ENCODE data around the gene CSMD2.

CSMD2 gene

GRCh38 chr1:34129630-34130029 lies 35.4 kb downstream of the CSMD2 start:
- Histone ChIP-seq H3K9ac (ENCODE audit: low read length) (no peak overlapping the region), H3K27ac (ENCODE audit: low read length) (no peak overlapping the region), H3K9me3 (ENCODE audit: insufficient read depth, low read length) (no peaks in the 10 kb centered on the region), H3K4me1 (ENCODE audit: low read length) (no peaks in the 10 kb centered on the region), H3K27me3 (ENCODE audit: low read depth, low read length) (no peaks in the 10 kb centered on the region), H2AFZ (ENCODE audit: low read depth, low read length) (no peak overlapping the region), H3K36me3 (replicated peaks; ENCODE audit: low read depth, low read length) (no peaks in the 10 kb centered on the region), H4K20me1 (ENCODE audit: insufficient read depth, low read length) (no peaks in the 10 kb centered on the region), H3K4me2 (ENCODE audit: low read length) (no peak overlapping the region), H3K4me3 (ENCODE audit: low read length) (no peak overlapping the region), H3K79me2 (ENCODE audit: low read length) (no peaks in the 10 kb centered on the region)
- TF ChIP-seq CTCF (IDR thresholded peaks at IDR 0.05; ENCODE audit: low read depth, low read length) (no peak), EZH2phosphoT487 (IDR thresholded peaks at IDR 0.05; ENCODE audit: low read depth) (no peak)

GRCh38 chr1:34128186-34128889 lies 36.7 kb downstream of the CSMD2 start:
- Histone ChIP-seq H2AFZ (ENCODE audit: low read depth, low read length) (no peak overlapping the region), H3K9me3 (ENCODE audit: insufficient read depth, low read length) (no peaks in the 10 kb centered on the region), H3K79me2 (ENCODE audit: low read length) (no peaks in the 10 kb centered on the region), H3K4me2 (ENCODE audit: low read length) (no peak overlapping the region), H3K27me3 (ENCODE audit: low read depth, low read length) (no peaks in the 10 kb centered on the region), H3K9ac (ENCODE audit: low read length) (no peak overlapping the region), H3K4me3 (ENCODE audit: low read length) (no peak overlapping the region), H3K36me3 (replicated peaks; ENCODE audit: low read depth, low read length) (no peaks in the 10 kb centered on the region), H3K27ac (ENCODE audit: low read length) (no peak overlapping the region), H3K4me1 (ENCODE audit: low read length) (no peaks in the 10 kb centered on the region), H4K20me1 (ENCODE audit: insufficient read depth, low read length) (no peaks in the 10 kb centered on the region)
- TF ChIP-seq CTCF (IDR thresholded peaks at IDR 0.05; ENCODE audit: low read depth, low read length) (no peak), EZH2phosphoT487 (IDR thresholded peaks at IDR 0.05; ENCODE audit: low read depth) (no peak)

- Histone ChIP-seq H3K4me1 (ENCODE audit: low read length) (peaks cover 5% of the 10 kb centered on the region), H3K27ac (ENCODE audit: low read length) (no peak overlapping the region), H4K20me1 (ENCODE audit: insufficient read depth, low read length) (no peaks in the 10 kb centered on the region), H3K79me2 (ENCODE audit: low read length) (no peaks in the 10 kb centered on the region), H3K27me3 (ENCODE audit: low read depth, low read length) (no peaks in the 10 kb centered on the region), H3K9me3 (ENCODE audit: insufficient read depth, low read length) (no peaks in the 10 kb centered on the region), H3K4me2 (ENCODE audit: low read length) (no peak overlapping the region), H3K9ac (ENCODE audit: low read length) (no peak overlapping the region), H3K4me3 (ENCODE audit: low read length) (no peak overlapping the region), H3K36me3 (replicated peaks; ENCODE audit: low read depth, low read length) (no peaks in the 10 kb centered on the region), H2AFZ (ENCODE audit: low read depth, low read length) (no peak overlapping the region)
- TF ChIP-seq EZH2phosphoT487 (IDR thresholded peaks at IDR 0.05; ENCODE audit: low read depth): no peak
Observed at GRCh38 chr1:34127006-34128000, 37.7 kb downstream of the CSMD2 start.

GRCh38 chr1:34126486-34126885 lies 38.5 kb downstream of the CSMD2 start:
- Histone ChIP-seq H3K27ac (ENCODE audit: low read length) (no peak overlapping the region), H2AFZ (ENCODE audit: low read depth, low read length) (no peak overlapping the region), H3K4me1 (ENCODE audit: low read length) (peaks cover 9% of the 10 kb centered on the region), H3K79me2 (ENCODE audit: low read length) (no peaks in the 10 kb centered on the region), H3K9me3 (ENCODE audit: insufficient read depth, low read length) (no peaks in the 10 kb centered on the region), H3K4me3 (ENCODE audit: low read length) (no peak overlapping the region), H3K27me3 (ENCODE audit: low read depth, low read length) (no peaks in the 10 kb centered on the region), H3K4me2 (ENCODE audit: low read length) (no peak overlapping the region), H3K36me3 (replicated peaks; ENCODE audit: low read depth, low read length) (no peaks in the 10 kb centered on the region), H3K9ac (ENCODE audit: low read length) (no peak overlapping the region), H4K20me1 (ENCODE audit: insufficient read depth, low read length) (no peaks in the 10 kb centered on the region)
- no peak for TF ChIP-seq EZH2phosphoT487 (IDR thresholded peaks at IDR 0.05; ENCODE audit: low read depth)
- no peak for TF ChIP-seq CTCF (IDR thresholded peaks at IDR 0.05; ENCODE audit: low read depth, low read length)
